Testis (tissue), 2 donors: ENCODE results near the gene GADD45GIP1.

ENCODE experiments used
- POLR2A ChIP-seq: fragments of 450-650 bp; IDR thresholded peaks from one replicate; pipeline ENCODE4 v1.6.1; 2017; ENCODE audit warnings: antibody characterized with exemption, mild to moderate bottlenecking, moderate library complexity
- TF ChIP-seq, protein P1 (sequence below), 3 experiments: fragments of 450-650 bp in 2 of 3; fragments of 200-600 bp in 1 of 3; sonication (generic) in 1 of 3; IDR thresholded peaks; one replicate each; pipeline ENCODE4 v1.5.1; 2016 to 2019; ENCODE audit warnings: antibody characterized with exemption in 3 of 3, mild to moderate bottlenecking in 2 of 3, moderate library complexity in 1 of 3

DNA sequence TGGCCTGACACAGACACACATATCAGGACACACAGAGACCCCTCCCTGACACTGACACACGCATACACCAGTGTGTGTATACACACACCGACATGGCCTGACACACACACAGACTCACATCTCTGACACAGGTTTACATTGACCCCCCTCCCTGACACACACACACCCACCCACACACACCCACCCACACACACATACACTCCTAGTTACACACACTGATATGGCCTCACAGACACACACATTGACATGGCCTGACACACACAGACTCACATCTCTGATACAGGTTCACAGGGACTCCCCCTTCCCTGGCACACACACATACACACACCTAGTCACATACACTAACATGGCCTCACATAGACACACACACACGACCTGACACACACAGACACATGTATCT, 33.8 kb upstream of the GADD45GIP1 start:
- TF ChIP-seq, protein P1, sequence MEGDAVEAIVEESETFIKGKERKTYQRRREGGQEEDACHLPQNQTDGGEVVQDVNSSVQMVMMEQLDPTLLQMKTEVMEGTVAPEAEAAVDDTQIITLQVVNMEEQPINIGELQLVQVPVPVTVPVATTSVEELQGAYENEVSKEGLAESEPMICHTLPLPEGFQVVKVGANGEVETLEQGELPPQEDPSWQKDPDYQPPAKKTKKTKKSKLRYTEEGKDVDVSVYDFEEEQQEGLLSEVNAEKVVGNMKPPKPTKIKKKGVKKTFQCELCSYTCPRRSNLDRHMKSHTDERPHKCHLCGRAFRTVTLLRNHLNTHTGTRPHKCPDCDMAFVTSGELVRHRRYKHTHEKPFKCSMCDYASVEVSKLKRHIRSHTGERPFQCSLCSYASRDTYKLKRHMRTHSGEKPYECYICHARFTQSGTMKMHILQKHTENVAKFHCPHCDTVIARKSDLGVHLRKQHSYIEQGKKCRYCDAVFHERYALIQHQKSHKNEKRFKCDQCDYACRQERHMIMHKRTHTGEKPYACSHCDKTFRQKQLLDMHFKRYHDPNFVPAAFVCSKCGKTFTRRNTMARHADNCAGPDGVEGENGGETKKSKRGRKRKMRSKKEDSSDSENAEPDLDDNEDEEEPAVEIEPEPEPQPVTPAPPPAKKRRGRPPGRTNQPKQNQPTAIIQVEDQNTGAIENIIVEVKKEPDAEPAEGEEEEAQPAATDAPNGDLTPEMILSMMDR (IDR thresholded peaks at IDR 0.05), result no peak
- TF ChIP-seq POLR2A, result no peak
